GM12875 (cell line): ENCODE measurements around the gene TTYH1.

Experiments used
- H3K4me3 ChIP-seq: one replicate; pipeline ENCODE4 v1.5.1; 2011; ENCODE audit warnings: low read depth, low read length, control low read depth
- CTCF ChIP-seq: IDR thresholded peaks from 2 replicates; pipeline ENCODE4 v1.5.1; 2011; ENCODE audit warnings: low read depth, mild to moderate bottlenecking, control low read depth, inconsistent platforms, low read length, moderate library complexity, borderline replicate concordance; ENCODE audit not compliant: insufficient read depth

TTYH1 gene

DNA sequence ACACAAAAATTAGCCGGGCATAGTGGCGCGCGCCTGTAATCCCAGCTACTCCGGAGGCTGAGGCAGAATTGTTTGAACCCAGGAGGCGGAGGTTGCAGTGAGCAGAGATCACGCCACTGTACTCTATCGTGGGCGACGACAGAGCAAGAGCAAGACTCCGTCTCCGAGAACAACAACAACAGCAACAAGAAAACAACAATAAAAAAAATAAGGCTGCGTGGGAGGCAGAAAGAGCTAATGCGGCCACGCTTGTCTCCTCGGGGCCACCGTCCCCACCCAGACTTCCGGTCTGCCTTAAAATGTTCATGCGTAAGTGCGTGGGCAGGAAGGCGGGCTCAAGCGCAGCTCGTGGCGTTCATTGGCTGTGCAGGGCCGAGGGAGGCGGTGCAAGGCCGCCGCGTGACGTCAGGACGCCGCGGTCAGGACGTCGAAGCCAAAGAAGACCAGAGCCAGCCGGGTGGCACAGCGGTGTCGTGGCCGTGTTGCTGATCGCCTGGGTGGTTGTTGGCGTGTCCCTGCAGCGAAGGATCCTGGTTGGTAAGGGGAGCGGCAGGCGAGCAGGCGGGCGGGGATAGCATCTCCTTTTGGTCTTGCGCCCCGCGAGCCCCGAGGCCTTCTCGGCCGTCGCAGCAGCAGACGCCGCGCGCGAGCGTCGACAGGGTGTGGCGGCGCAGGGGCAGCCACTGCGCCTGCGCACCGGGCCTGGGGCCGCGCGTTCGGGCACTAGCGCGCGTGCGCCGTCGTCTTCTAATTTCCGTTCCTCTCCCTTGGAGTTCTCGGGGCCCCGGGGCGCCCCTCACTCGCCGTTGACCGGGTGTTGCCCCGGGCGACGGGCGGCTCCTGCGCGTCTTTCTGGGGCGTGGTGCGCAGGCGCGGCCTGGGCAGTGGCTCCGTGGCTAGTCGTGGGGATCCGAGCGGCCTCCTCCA lies 33.8 kb downstream of the TTYH1 start, which contains the start of gene LENG8:
Gene LENG8 (plus strand): TSS at position 426 of the 927 bp plus-strand sequence. CDS start 2,146 bp downstream, outside the sequence.
- TF ChIP-seq CTCF, result no peak
- peak within 1 kb of the TSS; percentile 83 for H3K4me3 ChIP-seq

- no peak for TF ChIP-seq CTCF
- peak overlapping the region; percentile 83 for H3K4me3 ChIP-seq
Measured at GRCh38 chr19:54449701-54450069, 34.4 kb downstream of the TTYH1 start.

DNA sequence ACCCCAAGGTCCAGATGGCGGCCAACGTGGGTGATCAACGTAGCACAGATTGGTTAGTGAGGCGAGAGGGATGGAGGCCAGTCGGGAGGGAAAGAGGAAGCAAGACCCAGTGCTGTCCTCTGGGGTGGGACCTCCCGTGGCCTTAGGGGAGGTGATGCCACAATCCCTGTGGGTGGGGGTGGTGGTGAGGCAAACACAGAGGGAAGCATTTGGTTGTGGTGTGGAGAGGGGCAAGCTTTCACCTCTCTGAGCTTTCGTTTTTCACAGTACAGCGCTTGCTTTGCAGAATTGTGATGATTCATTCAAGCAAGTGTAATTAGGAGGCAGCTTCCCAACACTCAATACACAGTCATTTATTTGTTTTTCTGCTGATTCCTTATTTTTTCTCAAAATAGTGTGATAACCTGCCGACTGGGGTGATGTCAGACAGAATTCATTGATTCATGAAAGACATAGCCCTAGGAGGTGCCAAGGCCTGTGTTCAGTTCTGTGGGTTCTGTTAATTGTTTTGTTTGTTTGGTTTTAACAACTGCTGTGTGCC lies 36.1 kb downstream of the TTYH1 start:
- H3K4me3 ChIP-seq, result no peak overlapping the region
- no peak for TF ChIP-seq CTCF

GRCh38 chr19:54451997-54452396 lies 36.7 kb downstream of the TTYH1 start:
- no peak for TF ChIP-seq CTCF
- no peak overlapping the region for H3K4me3 ChIP-seq

DNA sequence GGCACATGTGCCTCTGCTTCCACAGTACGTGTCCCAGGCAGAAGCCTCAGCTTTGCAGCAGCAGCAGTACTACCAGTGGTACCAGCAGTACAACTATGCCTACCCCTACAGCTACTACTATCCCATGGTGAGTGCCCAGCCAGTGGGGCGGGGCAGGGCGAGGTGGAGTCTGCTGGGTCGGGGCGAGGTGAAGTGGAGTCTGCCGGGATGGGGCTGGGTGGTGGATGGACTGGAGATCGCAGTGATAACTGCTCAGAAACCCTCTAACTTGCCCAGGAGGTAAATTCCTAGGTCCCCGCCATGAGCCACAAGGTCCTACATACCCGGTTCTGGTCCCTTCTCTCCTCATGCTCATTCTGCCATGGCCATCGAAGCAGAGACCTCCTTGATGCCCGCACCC lies 37.4 kb downstream of the TTYH1 start:
- H3K4me3 ChIP-seq, result no peak overlapping the region
- no peak for TF ChIP-seq CTCF

GRCh38 chr19:54453921-54454780 lies 38.9 kb downstream of the TTYH1 start:
- no peak overlapping the region for H3K4me3 ChIP-seq
- no peak for TF ChIP-seq CTCF
